Neural cell (in vitro differentiated cells): Measurements from ENCODE around the gene RAB11FIP5.

ENCODE experiments used
- EP300 ChIP-seq: fragments of 450-650 bp; conservative IDR thresholded peaks from 2 replicates; pipeline ENCODE4 v1.6.1; 2014; ENCODE audit warnings: antibody characterized with exemption, mild to moderate bottlenecking, moderate library complexity; ENCODE audit not compliant: poor library complexity, severe bottlenecking
- EZH2 ChIP-seq: fragments of 200-600, 300-800 bp; shearing (Covaris generic), sonication (generic); IDR thresholded peaks from 2 replicates; pipeline ENCODE4 v1.6.1; 2014; ENCODE audit warnings: antibody characterized with exemption, low read length, borderline replicate concordance, mild to moderate bottlenecking; ENCODE audit not compliant: insufficient read depth, poor library complexity, severe bottlenecking
- MXI1 ChIP-seq: fragments of 450-650 bp; conservative IDR thresholded peaks from 2 replicates; pipeline ENCODE4 v1.6.1; 2014; ENCODE audit warnings: antibody characterized with exemption, mild to moderate bottlenecking; ENCODE audit not compliant: poor library complexity, severe bottlenecking
- SMC3 ChIP-seq: fragments of 450-650 bp; conservative IDR thresholded peaks from 2 replicates; pipeline ENCODE4 v1.6.1; 2014; ENCODE audit warnings: antibody characterized with exemption, mild to moderate bottlenecking, moderate library complexity; ENCODE audit not compliant: poor library complexity
- TAF1 ChIP-seq: IDR thresholded peaks from 2 replicates; pipeline ENCODE4 v1.6.1; 2012; ENCODE audit warnings: low read depth
- TF ChIP-seq, protein P1 (sequence below): fragments of 450-650 bp; IDR thresholded peaks from 2 replicates; pipeline ENCODE4 v1.5.1; 2014; ENCODE audit warnings: antibody characterized with exemption, mild to moderate bottlenecking, moderate library complexity; ENCODE audit not compliant: poor library complexity, severe bottlenecking

DNA sequence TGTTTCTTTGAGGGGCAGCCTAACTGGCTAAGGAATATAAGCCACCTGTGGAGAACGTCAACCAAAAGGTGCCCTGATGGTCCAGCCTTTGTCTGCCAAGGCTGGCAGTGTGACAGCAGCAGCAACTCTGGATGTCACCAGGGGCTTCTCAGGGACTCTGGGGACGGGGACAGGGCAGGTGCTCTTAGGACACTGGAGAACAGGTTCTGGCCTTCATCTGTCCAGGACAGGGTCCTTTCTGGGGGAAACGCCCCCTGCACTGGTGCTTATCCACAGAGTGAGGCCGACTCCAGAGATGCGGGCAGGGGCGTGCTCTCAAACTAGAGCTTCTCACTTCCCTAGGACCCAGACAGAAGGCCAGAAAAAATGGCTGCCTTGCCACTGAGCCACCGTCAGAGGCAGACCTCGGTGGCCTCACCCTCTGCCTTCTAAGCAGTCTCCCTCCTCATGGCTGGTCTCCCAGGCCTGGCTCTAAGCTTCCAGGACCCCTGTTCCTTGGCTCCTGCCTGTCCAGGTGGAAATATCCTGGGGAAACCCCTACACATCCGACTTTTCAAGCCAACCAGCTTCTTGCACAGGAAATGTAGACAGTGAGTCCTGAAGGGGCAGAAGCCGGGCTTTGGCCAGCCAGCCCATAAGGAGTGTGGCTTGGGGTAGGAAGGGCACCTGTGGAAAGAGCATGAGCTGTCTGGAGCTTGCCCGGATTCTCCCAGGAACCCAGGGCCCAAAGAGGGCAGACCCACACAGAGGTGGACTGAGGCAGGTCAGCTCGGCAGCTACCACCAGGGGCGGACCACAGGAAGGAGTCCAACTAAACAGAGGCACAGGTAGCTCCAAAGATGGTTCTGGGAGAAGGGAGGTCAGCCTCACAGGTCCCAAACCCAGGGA, 30.0 kb downstream of the RAB11FIP5 start:
- TF ChIP-seq, protein P1, sequence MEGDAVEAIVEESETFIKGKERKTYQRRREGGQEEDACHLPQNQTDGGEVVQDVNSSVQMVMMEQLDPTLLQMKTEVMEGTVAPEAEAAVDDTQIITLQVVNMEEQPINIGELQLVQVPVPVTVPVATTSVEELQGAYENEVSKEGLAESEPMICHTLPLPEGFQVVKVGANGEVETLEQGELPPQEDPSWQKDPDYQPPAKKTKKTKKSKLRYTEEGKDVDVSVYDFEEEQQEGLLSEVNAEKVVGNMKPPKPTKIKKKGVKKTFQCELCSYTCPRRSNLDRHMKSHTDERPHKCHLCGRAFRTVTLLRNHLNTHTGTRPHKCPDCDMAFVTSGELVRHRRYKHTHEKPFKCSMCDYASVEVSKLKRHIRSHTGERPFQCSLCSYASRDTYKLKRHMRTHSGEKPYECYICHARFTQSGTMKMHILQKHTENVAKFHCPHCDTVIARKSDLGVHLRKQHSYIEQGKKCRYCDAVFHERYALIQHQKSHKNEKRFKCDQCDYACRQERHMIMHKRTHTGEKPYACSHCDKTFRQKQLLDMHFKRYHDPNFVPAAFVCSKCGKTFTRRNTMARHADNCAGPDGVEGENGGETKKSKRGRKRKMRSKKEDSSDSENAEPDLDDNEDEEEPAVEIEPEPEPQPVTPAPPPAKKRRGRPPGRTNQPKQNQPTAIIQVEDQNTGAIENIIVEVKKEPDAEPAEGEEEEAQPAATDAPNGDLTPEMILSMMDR = no peak
- TF ChIP-seq MXI1 = no peak
- no peak for TF ChIP-seq EP300
- TF ChIP-seq SMC3 = no peak
- TF ChIP-seq TAF1 = no peak
- no peak for TF ChIP-seq EZH2
